IgD-negative memory B cell (primary cell): ENCODE data around the gene CACNA2D3. TPM values are rescaled to one million over a fixed set of nuclear protein-coding genes. Genes with fewer than 3 reads are reported as not detected.
"Not testable (repeated sequence)": the region's sequence is repeated elsewhere in the genome, so short reads cannot be mapped to it uniquely, and the experiment has no call there.

ENCODE experiments used
- H3K27ac Mint-ChIP-seq, 3 donors: one replicate each; pipeline ENCODE4 v1.8.0; 2020 to 2022; ENCODE audit warnings: mild to moderate bottlenecking in 3 of 3, mixed read lengths in 3 of 3, moderate library complexity in 1 of 3
- H3K27me3 Mint-ChIP-seq: one replicate; pipeline ENCODE4 v1.8.0; 2021; ENCODE audit warnings: mixed read lengths
- H3K36me3 Mint-ChIP-seq: one replicate; pipeline ENCODE4 v1.8.0; 2020; ENCODE audit warnings: mild to moderate bottlenecking, mixed read lengths
- H3K4me1 Mint-ChIP-seq, 3 donors: one replicate each; pipeline ENCODE4 v1.8.0; 2020 to 2022; ENCODE audit warnings: mixed read lengths in 3 of 3, mild to moderate bottlenecking in 1 of 3
- H3K4me3 Mint-ChIP-seq, 4 donors: one replicate each; pipeline ENCODE4 v1.8.0; 2020 to 2022; ENCODE audit warnings: mild to moderate bottlenecking in 4 of 4, mixed read lengths in 4 of 4, moderate library complexity in 3 of 4
- H3K9me3 Mint-ChIP-seq, 3 donors: one replicate each; pipeline ENCODE4 v1.8.0; 2020 to 2021; ENCODE audit warnings: mixed read lengths in 3 of 3, mild to moderate bottlenecking in 1 of 3
- polyA plus RNA-seq: library from polyadenylated mRNA; unstranded; fragments of 300-500 nt; fragmentation: Illumina TruSeq; gene quantifications from one replicate; pipeline ENCODE4 v1.2.3, GENCODE V29; 2021

The CACNA2D3 gene
- polyA plus RNA-seq, 1 donor from 2014 or later: not detected

- H3K27ac Mint-ChIP-seq: no peak overlapping the region
- no peaks in the 10 kb centered on the region for H3K4me1 Mint-ChIP-seq
- no peak overlapping the region for H3K4me3 Mint-ChIP-seq
- H3K9me3 Mint-ChIP-seq: peaks cover 2 to 4% (median 2%) of the 10 kb centered on the region in 3 donors
- H3K27me3 Mint-ChIP-seq: no peaks in the 10 kb centered on the region
- no peaks in the 10 kb centered on the region for H3K36me3 Mint-ChIP-seq
Observed at GRCh38 chr3:55077726-55078125, 955.4 kb downstream of the CACNA2D3 start.

GRCh38 chr3:55078876-55079275 is 956.5 kb downstream of the CACNA2D3 start:
- Mint-ChIP-seq H3K27me3 (no peaks in the 10 kb centered on the region), H3K4me3 (no peak overlapping the region), H3K4me1 (no peaks in the 10 kb centered on the region)

GRCh38 chr3:55085231-55085630 is 962.9 kb downstream of the CACNA2D3 start:
- H3K4me3 Mint-ChIP-seq: no peak overlapping the region
- peaks cover 3 to 9% (median 5%) of the 10 kb centered on the region in 3 donors for H3K9me3 Mint-ChIP-seq
- no peaks in the 10 kb centered on the region for H3K4me1 Mint-ChIP-seq
- peak overlapping the region in 1 of 3 donors; percentile 85 for H3K27ac Mint-ChIP-seq
- no peaks in the 10 kb centered on the region for H3K27me3 Mint-ChIP-seq
- H3K36me3 Mint-ChIP-seq: no peaks in the 10 kb centered on the region

More at GRCh38 chr3:55078876-55079275, 956.5 kb downstream of the CACNA2D3 start:
- H3K27ac Mint-ChIP-seq: no peak overlapping the region
- H3K36me3 Mint-ChIP-seq: no peaks in the 10 kb centered on the region
- peaks cover 2 to 4% (median 2%) of the 10 kb centered on the region in 3 donors for H3K9me3 Mint-ChIP-seq

- Mint-ChIP-seq H3K27ac (no peak overlapping the region), H3K9me3 (peaks cover 3 to 19% (median 5%) of the 10 kb centered on the region in 3 donors)
Observed at GRCh38 chr3:55089211-55089610, 966.9 kb downstream of the CACNA2D3 start.

GRCh38 chr3:55090291-55090690 is 967.9 kb downstream of the CACNA2D3 start:
- H3K27ac Mint-ChIP-seq: no peak overlapping the region
- H3K9me3 Mint-ChIP-seq: peaks cover 3 to 19% (median 5%) of the 10 kb centered on the region in 3 donors
- H3K4me3 Mint-ChIP-seq: no peak overlapping the region
- no peaks in the 10 kb centered on the region for H3K36me3 Mint-ChIP-seq
- no peaks in the 10 kb centered on the region for H3K4me1 Mint-ChIP-seq
- no peaks in the 10 kb centered on the region for H3K27me3 Mint-ChIP-seq

More at GRCh38 chr3:55089211-55089610, 966.9 kb downstream of the CACNA2D3 start:
- H3K4me1 Mint-ChIP-seq: no peaks in the 10 kb centered on the region
- H3K36me3 Mint-ChIP-seq: no peaks in the 10 kb centered on the region
- no peak overlapping the region for H3K4me3 Mint-ChIP-seq
- H3K27me3 Mint-ChIP-seq: no peaks in the 10 kb centered on the region

- Mint-ChIP-seq H3K4me1 (no peaks in the 10 kb centered on the region), H3K27me3 (no peaks in the 10 kb centered on the region), H3K9me3 (peaks cover 1 to 19% (median 5%) of the 10 kb centered on the region in 3 donors), H3K36me3 (peaks cover 3% of the 10 kb centered on the region), H3K4me3 (no peak overlapping the region), H3K27ac (no peak overlapping the region)
Observed at GRCh38 chr3:55090746-55091145, 968.4 kb downstream of the CACNA2D3 start.

GRCh38 chr3:55091381-55092225 is 969.3 kb downstream of the CACNA2D3 start:
- H3K4me3 Mint-ChIP-seq: no peak overlapping the region
- H3K36me3 Mint-ChIP-seq: peaks cover 3% of the 10 kb centered on the region
- H3K27me3 Mint-ChIP-seq: no peaks in the 10 kb centered on the region
- peaks cover 3 to 19% (median 5%) of the 10 kb centered on the region in 3 donors for H3K9me3 Mint-ChIP-seq
- no peak overlapping the region for H3K27ac Mint-ChIP-seq
- H3K4me1 Mint-ChIP-seq: no peaks in the 10 kb centered on the region

GRCh38 chr3:55094676-55095075 is 972.3 kb downstream of the CACNA2D3 start:
- Mint-ChIP-seq H3K27me3 (no peaks in the 10 kb centered on the region), H3K27ac (no peak overlapping the region), H3K36me3 (peaks cover 3% of the 10 kb centered on the region), H3K4me3 (no peak overlapping the region), H3K9me3 (peaks cover 0 to 10% (median 2%) of the 10 kb centered on the region in 3 donors), H3K4me1 (no peaks in the 10 kb centered on the region)

- peaks cover 0 to 14% (median 2%) of the 10 kb centered on the region in 3 donors for H3K9me3 Mint-ChIP-seq
- H3K27ac Mint-ChIP-seq: no peak overlapping the region
- H3K36me3 Mint-ChIP-seq: peaks cover 3% of the 10 kb centered on the region
- no peaks in the 10 kb centered on the region for H3K4me1 Mint-ChIP-seq
- no peak overlapping the region for H3K4me3 Mint-ChIP-seq
- H3K27me3 Mint-ChIP-seq: no peaks in the 10 kb centered on the region
Observed at GRCh38 chr3:55097441-55097840, 975.1 kb downstream of the CACNA2D3 start.

GRCh38 chr3:55105647-55106046 is 983.3 kb downstream of the CACNA2D3 start:
- Mint-ChIP-seq H3K4me1 (no peaks in the 10 kb centered on the region), H3K27ac (no peak overlapping the region), H3K27me3 (no peaks in the 10 kb centered on the region), H3K4me3 (no peak overlapping the region), H3K9me3 (peaks cover 0 to 8% (median 2%) of the 10 kb centered on the region in 3 donors), H3K36me3 (no peaks in the 10 kb centered on the region)

- H3K27me3 Mint-ChIP-seq: no peaks in the 10 kb centered on the region
- H3K36me3 Mint-ChIP-seq: no peaks in the 10 kb centered on the region
- H3K27ac Mint-ChIP-seq: no peak overlapping the region
- no peaks in the 10 kb centered on the region for H3K4me1 Mint-ChIP-seq
- H3K4me3 Mint-ChIP-seq: no peak overlapping the region
- peaks cover 2 to 4% (median 2%) of the 10 kb centered on the region in 3 donors for H3K9me3 Mint-ChIP-seq
Observed at GRCh38 chr3:55107187-55107586, 984.8 kb downstream of the CACNA2D3 start.

GRCh38 chr3:55111906-55112305 is 989.6 kb downstream of the CACNA2D3 start:
- not testable (repeated sequence) for H3K36me3 Mint-ChIP-seq, H3K4me3 Mint-ChIP-seq, H3K27ac Mint-ChIP-seq, H3K4me1 Mint-ChIP-seq, H3K27me3 Mint-ChIP-seq
- H3K9me3 Mint-ChIP-seq: peaks cover 0 to 15% (median 2%) of the 10 kb centered on the region in 3 donors

GRCh38 chr3:55118451-55118850 is 996.1 kb downstream of the CACNA2D3 start:
- H3K4me1 Mint-ChIP-seq: no peaks in the 10 kb centered on the region
- H3K27ac Mint-ChIP-seq: no peak overlapping the region
- no peaks in the 10 kb centered on the region for H3K27me3 Mint-ChIP-seq
- peaks cover 2% of the 10 kb centered on the region for H3K36me3 Mint-ChIP-seq
- H3K4me3 Mint-ChIP-seq: no peak overlapping the region
- peaks cover 0 to 17% (median 0%) of the 10 kb centered on the region in 3 donors for H3K9me3 Mint-ChIP-seq

GRCh38 chr3:55119268-55119667 is 996.9 kb downstream of the CACNA2D3 start:
- H3K9me3 Mint-ChIP-seq: peaks cover 0 to 17% (median 0%) of the 10 kb centered on the region in 3 donors
- H3K27me3 Mint-ChIP-seq: no peaks in the 10 kb centered on the region
- no peak overlapping the region for H3K27ac Mint-ChIP-seq
- no peak overlapping the region for H3K4me3 Mint-ChIP-seq
- H3K36me3 Mint-ChIP-seq: peaks cover 2% of the 10 kb centered on the region
- H3K4me1 Mint-ChIP-seq: no peaks in the 10 kb centered on the region

- Mint-ChIP-seq H3K9me3 (peaks cover 0 to 5% (median 0%) of the 10 kb centered on the region in 3 donors), H3K36me3 (no peaks in the 10 kb centered on the region), H3K4me3 (no peak overlapping the region), H3K27ac (no peak overlapping the region), H3K27me3 (peaks cover under 1% of the 10 kb centered on the region), H3K4me1 (no peaks in the 10 kb centered on the region)
Observed at GRCh38 chr3:55122312-55122711, 1000.0 kb downstream of the CACNA2D3 start.
